GM18526 (cell line): Measurements from ENCODE around the gene PROZ.

Experiments used
- POLR2A ChIP-seq: IDR thresholded peaks from 3 replicates; pipeline ENCODE4 v1.6.1; 2011; ENCODE audit not compliant: insufficient read length; ENCODE audit errors: extremely low read depth

The PROZ gene, protein sequence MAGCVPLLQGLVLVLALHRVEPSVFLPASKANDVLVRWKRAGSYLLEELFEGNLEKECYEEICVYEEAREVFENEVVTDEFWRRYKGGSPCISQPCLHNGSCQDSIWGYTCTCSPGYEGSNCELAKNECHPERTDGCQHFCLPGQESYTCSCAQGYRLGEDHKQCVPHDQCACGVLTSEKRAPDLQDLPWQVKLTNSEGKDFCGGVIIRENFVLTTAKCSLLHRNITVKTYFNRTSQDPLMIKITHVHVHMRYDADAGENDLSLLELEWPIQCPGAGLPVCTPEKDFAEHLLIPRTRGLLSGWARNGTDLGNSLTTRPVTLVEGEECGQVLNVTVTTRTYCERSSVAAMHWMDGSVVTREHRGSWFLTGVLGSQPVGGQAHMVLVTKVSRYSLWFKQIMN

DNA sequence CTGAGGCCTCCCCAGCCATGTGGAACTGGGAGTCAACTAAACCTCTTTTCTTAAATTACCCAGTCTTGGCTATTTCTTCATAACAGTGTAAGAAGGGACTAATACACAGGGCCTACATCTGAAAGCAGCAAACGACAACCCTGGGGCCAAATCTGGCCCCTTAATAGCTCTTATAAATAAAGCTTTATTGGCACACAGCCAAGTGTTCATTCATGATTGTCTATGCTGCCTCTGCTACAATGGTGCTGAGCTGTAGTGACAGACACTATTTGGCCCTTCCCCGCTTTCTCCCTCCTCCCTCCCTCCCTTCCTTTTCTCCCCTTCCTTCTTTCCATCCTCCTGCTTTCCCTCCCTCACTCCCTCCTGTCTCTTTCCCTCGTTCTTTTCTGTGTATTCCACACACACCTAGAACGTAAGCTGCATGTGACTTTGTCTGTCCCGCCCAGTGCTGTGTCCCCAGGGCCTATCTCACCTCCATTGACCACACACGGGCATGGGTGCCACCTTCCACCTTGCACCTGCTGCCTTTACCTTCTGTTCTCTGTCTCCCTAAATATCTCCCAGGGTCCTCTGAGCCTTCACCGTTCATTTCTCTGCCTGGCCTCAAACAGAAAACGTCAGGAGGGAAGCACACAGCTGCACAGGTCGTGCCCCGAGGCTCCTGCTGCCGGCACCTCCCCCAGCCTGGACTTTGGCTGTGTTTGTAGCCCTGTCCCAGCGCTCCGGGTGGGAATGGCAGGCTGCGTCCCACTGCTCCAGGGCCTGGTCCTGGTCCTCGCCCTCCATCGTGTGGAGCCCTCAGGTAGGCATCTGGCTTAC is at the start of gene PROZ:
Gene PROZ (plus strand): TSS at position 720 of the 819 bp plus-strand sequence. CDS start 13 bp downstream, at position 733.
- TF ChIP-seq POLR2A = no peak

DNA sequence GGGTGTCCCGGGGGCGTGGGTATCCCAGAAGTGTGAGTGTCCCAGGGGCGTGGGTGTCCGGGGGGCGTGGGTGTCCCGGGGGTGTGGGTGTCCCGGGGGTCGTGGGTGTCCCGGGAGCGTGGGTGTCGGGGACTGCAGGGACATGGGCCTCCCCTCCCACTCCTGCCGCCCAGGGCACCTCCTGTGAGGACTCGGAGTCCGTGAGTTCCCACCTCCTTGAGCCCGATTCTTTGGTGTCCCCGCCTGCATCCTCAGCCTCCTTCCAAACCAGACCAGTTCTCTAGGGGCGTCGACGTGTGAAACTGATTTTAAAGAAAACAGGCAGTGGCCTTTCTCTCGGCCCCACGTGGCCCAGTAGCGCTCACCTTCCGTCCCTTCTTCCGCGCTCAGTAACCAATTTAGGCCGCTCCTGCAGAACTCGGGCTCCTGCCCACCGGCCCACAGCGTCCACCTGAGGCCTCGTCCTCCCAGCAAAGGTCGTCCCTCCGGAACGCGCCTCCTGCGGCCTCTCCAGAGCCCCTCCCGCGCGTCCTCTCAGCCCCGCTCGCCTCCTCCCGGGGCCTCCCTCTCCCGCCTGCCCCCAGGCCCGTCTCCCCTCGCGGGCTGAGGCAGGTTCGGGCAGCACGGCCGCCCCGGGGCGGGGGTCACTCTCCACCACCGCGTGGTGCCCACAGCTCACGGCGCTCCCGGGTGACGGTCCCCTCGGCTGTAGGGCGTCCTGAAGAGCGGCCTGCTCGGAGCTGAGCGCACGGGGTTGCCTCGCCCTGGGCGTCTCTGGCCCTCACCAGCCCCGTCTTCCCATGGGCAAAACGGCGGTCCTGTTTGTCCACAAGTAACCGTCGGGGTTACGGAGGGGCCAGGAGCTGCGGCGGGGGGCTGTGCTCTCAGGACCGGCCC is 49.0 kb upstream of the PROZ start:
- no peak for TF ChIP-seq POLR2A

DNA sequence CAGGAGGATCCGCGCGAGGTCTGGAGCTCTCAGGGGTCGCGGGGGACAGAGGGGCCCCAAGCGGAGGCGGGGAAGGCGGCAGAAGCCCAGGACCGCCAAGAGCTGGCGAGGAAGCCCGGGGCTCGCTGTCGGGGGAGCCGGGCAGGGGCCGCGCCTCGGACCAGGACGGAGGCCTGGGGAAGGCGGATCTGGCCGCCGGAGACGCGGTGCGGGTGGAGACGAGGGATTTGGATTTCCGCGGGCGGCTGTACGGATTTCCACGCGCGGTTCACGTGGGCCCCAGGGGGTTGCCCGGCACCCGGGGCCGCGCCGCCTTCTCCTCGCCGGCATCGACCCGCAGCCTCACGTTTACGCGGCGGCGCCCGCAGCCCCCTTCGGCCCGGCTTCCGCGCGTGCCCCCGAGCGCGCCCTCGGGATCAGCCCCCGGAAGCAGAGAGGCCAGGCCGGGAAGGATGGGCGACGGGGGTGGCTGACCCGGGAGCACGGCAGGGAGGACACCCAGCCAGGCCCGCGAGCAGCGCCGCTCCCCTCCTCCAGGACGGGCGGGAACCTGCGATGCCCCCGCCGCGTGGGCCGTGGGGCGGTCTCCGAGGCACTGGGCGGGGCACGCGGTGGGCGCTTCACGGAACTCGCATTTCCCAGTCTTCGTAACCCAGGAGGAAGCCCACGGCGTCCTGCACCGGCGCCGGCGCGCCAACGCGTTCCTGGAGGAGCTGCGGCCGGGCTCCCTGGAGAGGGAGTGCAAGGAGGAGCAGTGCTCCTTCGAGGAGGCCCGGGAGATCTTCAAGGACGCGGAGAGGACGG is 48.2 kb upstream of the PROZ start:
- TF ChIP-seq POLR2A = no peak

DNA sequence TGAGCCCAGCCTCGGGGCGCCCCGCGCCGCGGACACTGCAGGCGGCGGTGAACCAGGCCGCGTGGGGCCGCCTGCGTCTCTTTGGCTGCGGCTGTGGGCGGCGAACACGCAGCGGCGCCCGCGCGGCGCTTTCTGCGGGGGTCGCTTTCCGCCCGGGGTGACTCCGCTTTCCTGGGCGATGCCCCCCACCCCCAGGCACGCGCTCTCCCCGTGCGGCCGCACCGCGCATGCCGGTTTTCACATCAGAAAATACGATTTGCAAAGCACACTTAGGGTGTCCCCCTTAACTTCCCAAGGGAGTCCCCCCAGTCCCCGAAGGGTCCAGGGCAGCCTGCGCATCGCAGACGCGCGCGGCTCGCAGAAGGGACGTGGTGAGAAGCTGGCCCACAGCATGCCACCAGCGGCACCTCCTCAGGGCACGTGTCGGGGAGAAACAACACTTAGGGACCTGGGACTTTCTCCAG is 47.6 kb upstream of the PROZ start:
- TF ChIP-seq POLR2A = no peak

DNA sequence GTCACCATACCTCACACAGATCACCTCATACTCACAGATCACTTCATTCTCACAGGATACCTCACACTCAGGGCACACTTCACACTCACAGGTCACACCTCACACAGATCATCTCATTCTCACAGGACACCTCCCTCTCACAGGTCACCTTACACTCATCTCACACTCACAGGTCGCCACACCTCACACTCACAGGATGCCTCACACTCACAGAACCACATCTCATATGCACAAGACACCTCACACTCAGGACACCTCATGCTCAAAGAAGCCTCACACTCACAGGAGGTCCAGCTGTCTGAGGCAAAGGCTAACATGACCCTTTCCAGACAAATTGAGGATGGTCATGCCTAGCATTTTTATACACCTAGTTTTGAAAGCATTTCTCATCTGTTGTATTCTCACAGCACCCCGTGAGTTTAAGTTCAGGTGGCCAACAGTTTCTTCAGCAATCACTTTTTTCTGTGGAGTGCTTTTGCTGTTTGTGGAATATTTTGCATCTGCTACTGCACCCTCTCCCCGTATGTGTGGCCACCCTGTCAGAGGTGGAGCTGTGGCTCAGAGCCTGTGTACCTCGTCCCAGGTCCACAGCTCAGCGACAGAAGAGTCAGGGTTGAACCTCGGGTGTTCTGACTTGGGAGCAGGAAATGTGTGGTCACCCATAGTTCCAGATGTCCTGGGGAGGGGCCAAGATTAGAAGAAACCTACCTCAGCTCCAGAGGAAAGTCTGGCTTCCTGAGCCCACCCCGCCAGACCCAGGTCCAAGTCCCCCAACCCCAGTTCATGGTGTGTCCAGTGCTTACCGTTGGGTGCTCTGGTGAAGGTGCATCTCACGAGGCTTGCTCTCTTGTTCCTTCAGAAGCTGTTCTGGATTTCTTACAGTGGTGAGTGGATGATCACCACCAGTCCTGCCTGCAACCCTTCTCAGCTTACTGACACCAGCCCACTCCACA is 45.3 kb upstream of the PROZ start:
- no peak for TF ChIP-seq POLR2A

DNA sequence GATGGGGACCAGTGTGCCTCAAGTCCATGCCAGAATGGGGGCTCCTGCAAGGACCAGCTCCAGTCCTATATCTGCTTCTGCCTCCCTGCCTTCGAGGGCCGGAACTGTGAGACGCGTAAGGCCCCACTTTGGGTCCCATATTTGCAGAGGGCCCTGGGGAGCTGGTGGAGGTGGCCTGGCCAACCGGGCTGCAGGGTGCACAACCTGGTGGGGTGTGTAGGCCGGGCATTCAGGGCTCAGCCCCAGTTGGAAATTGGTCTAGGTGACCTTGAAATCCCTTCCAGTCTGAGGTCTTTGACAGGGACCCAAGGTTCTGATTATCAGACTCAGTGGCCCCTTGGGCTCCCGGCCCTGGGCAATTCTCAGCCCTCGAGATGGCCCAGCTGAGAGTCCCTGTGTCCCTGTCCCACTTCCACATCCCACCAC is 44.6 kb upstream of the PROZ start:
- no peak for TF ChIP-seq POLR2A

DNA sequence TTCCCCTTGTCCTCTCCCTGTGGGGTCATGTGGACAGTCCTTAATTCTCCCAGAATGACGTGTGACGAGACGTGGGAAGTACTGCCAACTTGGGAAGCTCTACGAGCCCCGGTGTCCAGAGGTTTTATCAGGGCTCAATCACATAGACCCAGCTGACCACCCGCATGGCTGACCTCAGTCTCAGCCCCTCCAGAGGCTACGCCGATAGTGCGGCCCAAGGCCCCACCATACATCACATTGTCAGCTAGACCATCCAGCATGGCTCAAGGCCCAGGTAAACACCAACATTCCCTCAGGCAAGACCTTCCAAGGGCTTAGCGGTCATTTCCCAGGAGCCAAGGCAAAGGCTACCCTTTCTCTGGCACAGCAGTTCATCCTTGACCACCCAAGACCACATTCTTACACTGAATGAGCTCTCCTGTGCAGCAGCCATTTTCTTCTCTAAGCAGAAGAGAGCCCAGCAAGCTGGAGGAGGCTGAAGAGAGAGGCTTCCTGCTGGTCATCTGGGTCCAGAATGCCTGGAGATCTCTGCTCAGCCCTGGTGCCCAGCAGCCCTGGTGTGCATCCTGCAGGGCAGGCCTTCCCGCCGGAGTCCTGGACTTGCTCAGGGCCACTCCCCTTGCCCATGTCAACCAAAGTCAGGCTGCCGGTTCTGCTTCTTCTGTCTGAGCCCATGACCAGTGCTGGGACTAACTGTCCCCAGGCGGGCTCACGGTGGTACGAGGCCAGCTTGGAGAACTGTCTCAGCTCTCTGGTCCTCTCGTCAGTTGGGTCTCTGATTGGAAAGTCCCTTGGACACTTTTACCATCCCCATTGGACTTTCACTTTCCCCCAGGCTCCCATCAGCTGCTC is 43.7 kb upstream of the PROZ start:
- TF ChIP-seq POLR2A = no peak

DNA sequence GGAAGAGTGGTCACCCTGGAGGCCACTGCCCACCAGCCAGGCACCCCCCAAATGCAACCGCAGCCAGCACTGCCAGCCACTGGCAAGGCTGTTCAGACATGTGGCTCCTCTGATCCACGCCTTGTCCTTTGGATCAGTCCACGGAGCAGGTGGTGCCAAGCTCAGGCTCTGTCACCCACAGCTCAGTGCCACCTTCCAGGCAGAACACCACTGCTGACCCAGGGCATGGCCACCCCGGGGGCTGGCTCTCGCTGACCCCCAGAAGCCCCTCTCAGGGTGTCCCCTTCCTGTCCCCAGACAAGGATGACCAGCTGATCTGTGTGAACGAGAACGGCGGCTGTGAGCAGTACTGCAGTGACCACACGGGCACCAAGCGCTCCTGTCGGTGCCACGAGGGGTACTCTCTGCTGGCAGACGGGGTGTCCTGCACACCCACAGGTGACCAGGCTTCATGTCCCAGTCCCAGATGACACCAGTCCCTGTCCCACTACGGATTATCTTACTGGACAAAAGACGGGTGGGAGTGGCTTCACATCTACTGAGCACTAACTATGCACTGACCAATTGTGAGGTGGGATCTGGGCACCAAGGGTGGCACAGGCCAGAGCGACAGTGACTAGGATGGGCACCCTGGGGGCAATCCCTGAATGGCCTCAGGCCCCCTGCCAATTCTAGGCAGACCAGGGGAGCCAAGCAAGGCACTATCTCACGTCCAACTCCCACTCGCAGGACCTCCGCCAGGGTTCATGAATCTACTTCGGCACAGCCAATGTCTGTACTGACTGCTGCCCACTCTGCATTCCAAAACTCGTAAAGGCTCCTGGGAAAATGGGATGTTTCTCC is 42.9 kb upstream of the PROZ start:
- TF ChIP-seq POLR2A = no peak

DNA sequence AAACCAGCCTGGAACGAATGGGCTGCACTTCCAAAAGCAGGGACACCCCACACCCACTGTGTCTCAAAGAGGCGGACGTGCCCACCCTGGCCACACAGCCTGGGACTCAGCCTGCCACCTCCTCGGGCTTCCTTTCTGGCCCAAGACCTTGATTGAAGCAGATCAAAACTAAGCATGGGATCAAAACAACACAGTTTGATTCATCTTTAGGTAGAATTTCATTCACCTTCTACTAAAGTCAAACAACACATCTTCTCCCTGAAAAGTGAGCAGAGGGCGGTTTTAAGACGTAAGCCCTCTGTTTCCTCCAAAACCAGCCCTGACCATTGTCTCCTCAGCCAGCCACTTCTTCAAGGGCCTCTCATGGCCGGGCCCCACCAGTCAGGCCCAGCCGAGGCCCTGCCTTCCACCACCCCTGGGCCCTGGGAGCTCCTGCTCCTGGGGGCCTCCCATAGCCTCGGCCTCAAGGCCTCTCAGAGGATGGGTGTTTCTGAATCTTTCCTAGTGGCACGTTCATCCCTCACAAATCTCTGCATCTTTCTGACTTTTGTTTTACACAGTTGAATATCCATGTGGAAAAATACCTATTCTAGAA is 42.1 kb upstream of the PROZ start:
- no peak for TF ChIP-seq POLR2A

DNA sequence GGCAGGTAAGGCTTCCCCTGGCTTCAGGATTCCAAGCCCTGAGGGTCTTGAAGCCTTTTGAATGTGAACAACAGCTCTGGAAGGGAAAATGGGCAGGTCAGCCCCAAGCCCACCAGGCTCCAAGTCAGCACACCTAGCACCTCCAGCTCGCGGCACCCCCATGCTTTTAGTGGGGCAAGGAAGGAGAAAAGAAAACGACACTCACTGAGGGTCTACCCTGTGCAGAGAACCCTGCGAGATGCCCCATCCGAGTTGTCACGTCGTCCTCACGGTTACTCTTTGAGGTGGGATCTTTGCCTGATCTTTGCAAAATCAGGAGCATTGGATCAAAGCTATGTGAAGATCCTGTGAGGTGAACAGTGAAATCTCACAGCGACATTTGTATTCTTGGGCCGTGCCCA is 41.6 kb upstream of the PROZ start:
- TF ChIP-seq POLR2A = no peak

DNA sequence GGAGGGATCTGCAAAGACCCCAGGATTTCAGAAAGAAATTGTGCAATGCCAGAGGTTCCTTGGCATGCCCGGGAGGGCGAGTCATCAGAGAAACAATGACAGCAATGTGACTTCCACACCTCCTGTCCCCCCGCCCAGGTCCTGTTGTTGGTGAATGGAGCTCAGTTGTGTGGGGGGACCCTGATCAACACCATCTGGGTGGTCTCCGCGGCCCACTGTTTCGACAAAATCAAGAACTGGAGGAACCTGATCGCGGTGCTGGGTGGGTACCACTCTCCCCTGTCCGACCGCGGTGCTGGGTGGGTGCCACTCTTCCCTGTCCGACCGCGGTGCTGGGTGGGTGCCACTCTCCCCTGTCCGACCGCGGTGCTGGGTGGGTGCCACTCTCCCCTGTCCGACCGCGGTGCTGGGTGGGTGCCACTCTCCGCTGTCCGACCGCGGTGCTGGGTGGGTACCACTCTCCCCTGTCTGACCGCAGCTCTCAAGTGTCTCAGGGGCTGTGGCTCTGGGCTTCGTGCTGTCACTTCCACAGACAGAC is 41.0 kb upstream of the PROZ start:
- no peak for TF ChIP-seq POLR2A
